ENCODE measurements around the gene QRFP.

Gene QRFP

GRCh38 chr9:130845901-130846481, 50.6 kb downstream of the QRFP start (continued):
- peak; percentile 80 for TF ChIP-seq PRDM10 (tag by site-specific recombination; IDR thresholded peaks at IDR 0.05)
- no peak for TF ChIP-seq ZNF146 (tag by site-specific recombination; IDR thresholded peaks at IDR 0.05)
- TF ChIP-seq ZNF112 (tag by site-specific recombination; IDR thresholded peaks at IDR 0.05): no peak
- TF ChIP-seq ZNF202 (tag by site-specific recombination; IDR thresholded peaks at IDR 0.05; ENCODE audit: borderline replicate concordance): no peak
- no peak for TF ChIP-seq ZSCAN18 (tag by site-specific recombination; IDR thresholded peaks at IDR 0.05)
- TF ChIP-seq ZNF768 (tag by site-specific recombination; IDR thresholded peaks at IDR 0.05): no peak
- TF ChIP-seq ZNF362 (tag by site-specific recombination; IDR thresholded peaks at IDR 0.05): no peak
- no peak for TF ChIP-seq ZNF530 (tag by site-specific recombination; IDR thresholded peaks at IDR 0.05; ENCODE audit: low read depth)
- TF ChIP-seq ZNF354C (tag by site-specific recombination; IDR thresholded peaks at IDR 0.05; ENCODE audit: borderline replicate concordance, low read depth): no peak
- TF ChIP-seq OVOL3 (tag by site-specific recombination; IDR thresholded peaks at IDR 0.05): peak; percentile 81
- TF ChIP-seq IKZF3 (tag by site-specific recombination; IDR thresholded peaks at IDR 0.05): no peak
- no peak for TF ChIP-seq FEZF1 (tag by site-specific recombination; IDR thresholded peaks at IDR 0.05)
- TF ChIP-seq ZFP41 (tag by site-specific recombination; IDR thresholded peaks at IDR 0.05; ENCODE audit: borderline replicate concordance): no peak
- TF ChIP-seq ZNF335 (tag by site-specific recombination; conservative IDR thresholded peaks at IDR 0.05): peak; percentile 47
- no peak for TF ChIP-seq SALL2 (tag by site-specific recombination; IDR thresholded peaks at IDR 0.05; ENCODE audit: borderline replicate concordance)
- TF ChIP-seq ZNF23 (tag by site-specific recombination; IDR thresholded peaks at IDR 0.05; ENCODE audit: borderline replicate concordance): no peak
- peak; percentile 98 for TF ChIP-seq PRDM6 (tag by site-specific recombination; IDR thresholded peaks at IDR 0.05)
- no peak for TF ChIP-seq ZBTB26 (tag by site-specific recombination; optimal IDR thresholded peaks at IDR 0.05)
- no peak for TF ChIP-seq ZNF404 (tag by site-specific recombination; IDR thresholded peaks at IDR 0.05)
- TF ChIP-seq ZSCAN4 (tag by site-specific recombination; IDR thresholded peaks at IDR 0.05): peak; percentile 96
- TF ChIP-seq ZNF391 (tag by site-specific recombination; IDR thresholded peaks at IDR 0.05; ENCODE audit: borderline replicate concordance, low read depth): peak; percentile 87; the same call in 1 of the 2 replicates
- peak; percentile 49; the same call in 1 of the 2 replicates for TF ChIP-seq ZEB2 (tag by site-specific recombination; IDR thresholded peaks at IDR 0.05)
- TF ChIP-seq ZBTB11 (tag by site-specific recombination; conservative IDR thresholded peaks at IDR 0.05; ENCODE audit: low read depth): no peak
- TF ChIP-seq WT1 (tag by site-specific recombination; IDR thresholded peaks at IDR 0.05): peak; percentile 61; the same call in 1 of the 2 replicates

All from HEK293 (cell line).